GM10248 (cell line): Measurements from ENCODE around the gene ERGIC1.
"Not testable (repeated sequence)": the region's sequence is repeated elsewhere in the genome, so short reads cannot be mapped to it uniquely, and the experiment has no call there.

Experiments used
- CTCF ChIA-PET: fragments of 300-600 bp; sonication (Branson Sonifier 250); formaldehyde crosslinking; extraction: SDS; loops from one replicate; lab custom pipeline; 2021; ENCODE audit warnings: antibody characterized with exemption; lab: Yijun Ruan, JAX
- POLR2A ChIA-PET: fragments of 350-650 bp; sonication (Branson Sonifier 250); formaldehyde crosslinking; extraction: SDS; loops from one replicate; lab custom pipeline; 2020; ENCODE audit warnings: antibody characterized with exemption; lab: Yijun Ruan, JAX
- DNase-seq: peaks from one replicate; pipeline ENCODE4 v3.0.0; 2012; ENCODE audit errors: extremely low spot score
- CTCF ChIP-seq: IDR thresholded peaks from 2 replicates; pipeline ENCODE4 v1.5.1; 2012; ENCODE audit warnings: mild to moderate bottlenecking, low read depth; ENCODE audit errors: extremely low read depth, missing control alignments, control extremely low read depth

The ERGIC1 gene

GRCh38 chr5:172848419-172848818 lies 14.4 kb downstream of the ERGIC1 start:
- DNase-seq, result no peak
- TF ChIP-seq CTCF, result no peak
- CTCF ChIA-PET, result interaction anchor here (0.7 to 4.0 kb wide), 7 partner anchors 9 to 22 kb away, joined by 3 to 17 read pairs (median 4); no protein-coding TSS in a partner anchor
- POLR2A ChIA-PET, result interaction anchor here (0.6 to 2.3 kb wide), 3 partner anchors 12 to 132 kb away, joined by 3 to 10 read pairs (median 3); partner anchors contain the start of gene DUSP1

GRCh38 chr5:172849606-172850453 lies 15.8 kb downstream of the ERGIC1 start:
- ChIA-PET POLR2A (interaction anchor here (1.1 to 2.3 kb wide), 2 partner anchors 20 to 79 kb away, joined by 7 to 10 read pairs; partner anchors contain the start of gene DUSP1), CTCF (interaction anchor here (1.3 to 4.0 kb wide), 8 partner anchors 10 to 135 kb away, joined by 3 to 17 read pairs (median 6); partner anchors contain the start of gene DUSP1)
- DNase-seq, result peak; percentile 48
- no peak for TF ChIP-seq CTCF

- no peak for TF ChIP-seq CTCF
- CTCF ChIA-PET, result interaction anchor here (1.3 to 3.2 kb wide), 6 partner anchors 10 to 136 kb away, joined by 3 to 13 read pairs (median 6); partner anchors contain the start of gene DUSP1
- POLR2A ChIA-PET, result interaction anchor here (1.1 to 2.3 kb wide), 2 partner anchors 20 to 80 kb away, joined by 7 to 10 read pairs; partner anchors contain the start of gene DUSP1
- no peak for DNase-seq
Measured at GRCh38 chr5:172850454-172850797, 16.4 kb downstream of the ERGIC1 start.

GRCh38 chr5:172851254-172851653 lies 17.2 kb downstream of the ERGIC1 start:
- ChIA-PET CTCF (interaction anchor here (1.6 to 2.5 kb wide), 2 partner anchors 9 to 79 kb away, joined by 3 to 13 read pairs; no protein-coding TSS in a partner anchor), POLR2A (interaction anchor here (1.1 kb wide), 1 partner anchor 19 kb away, joined by 7 read pairs; no protein-coding TSS in a partner anchor)
- not testable (repeated sequence) for DNase-seq

- ChIA-PET CTCF (interaction anchor here (0.9 to 2.5 kb wide), 2 partner anchors 7 to 132 kb away, joined by 3 to 13 read pairs; no protein-coding TSS in a partner anchor), POLR2A (no interaction called here)
- no peak for DNase-seq
- TF ChIP-seq CTCF, result no peak
Measured at GRCh38 chr5:172852490-172853354, 18.7 kb downstream of the ERGIC1 start.

GRCh38 chr5:172853355-172853975 lies 19.4 kb downstream of the ERGIC1 start:
- POLR2A ChIA-PET, result no interaction called here
- DNase-seq, result no peak
- CTCF ChIA-PET, result no interaction called here
- TF ChIP-seq CTCF, result no peak
